Loucy (cell line): ENCODE measurements around the gene SLC25A12.

Experiments used
- H2AFZ ChIP-seq: fragments of 200-600 bp; sonication (generic); 2 replicates; pipeline ENCODE4 v1.6.0; 2016; ENCODE audit warnings: antibody characterized with exemption, mild to moderate bottlenecking, low read length, moderate library complexity
- H3F3A ChIP-seq: fragments of 200-600 bp; 2 replicates; pipeline ENCODE4 v1.6.0; 2016; ENCODE audit warnings: antibody characterized with exemption, low read depth, mild to moderate bottlenecking
- H3K27me3 ChIP-seq: fragments of 200-600 bp; sonication (generic); 2 replicates; pipeline ENCODE4 v1.6.1; 2014; ENCODE audit warnings: low read length, mild to moderate bottlenecking; ENCODE audit not compliant: insufficient read depth, poor library complexity, severe bottlenecking
- H3K36me3 ChIP-seq: fragments of 200-600 bp; sonication (generic); 2 replicates; pipeline ENCODE4 v1.6.1; 2016; ENCODE audit warnings: low read length; ENCODE audit not compliant: insufficient read depth
- H3K4me1 ChIP-seq: fragments of 200-600 bp; sonication (generic); 2 replicates; pipeline ENCODE4 v1.5.1; 2014; ENCODE audit warnings: low read length, mild to moderate bottlenecking; ENCODE audit not compliant: insufficient read depth, poor library complexity, severe bottlenecking
- H3K4me2 ChIP-seq: fragments of 200-600 bp; sonication (generic); 2 replicates; pipeline ENCODE4 v1.6.0; 2014; ENCODE audit warnings: antibody characterized with exemption, low read length, low read depth, mild to moderate bottlenecking; ENCODE audit not compliant: poor library complexity, severe bottlenecking
- H3K4me3 ChIP-seq: fragments of 200-600 bp; sonication (generic); 2 replicates; pipeline ENCODE4 v1.5.1; 2014; ENCODE audit warnings: low read length, mild to moderate bottlenecking, mixed read lengths; ENCODE audit not compliant: poor library complexity, severe bottlenecking
- H3K79me2 ChIP-seq: fragments of 200-600 bp; sonication (generic); 2 replicates; pipeline ENCODE4 v1.6.1; 2014; ENCODE audit warnings: low read length; ENCODE audit not compliant: insufficient read depth
- H3K9ac ChIP-seq: fragments of 200-600 bp; sonication (generic); 2 replicates; pipeline ENCODE4 v1.6.0; 2014; ENCODE audit warnings: mild to moderate bottlenecking, low read depth, low read length, moderate library complexity; ENCODE audit not compliant: poor library complexity, severe bottlenecking
- H3K9me2 ChIP-seq: fragments of 200-600 bp; sonication (generic); replicated peaks from 2 replicates; pipeline ENCODE4 v1.6.1; 2016; ENCODE audit warnings: low read depth, low read length, mixed read lengths
- H3K9me3 ChIP-seq: fragments of 200-600 bp; sonication (generic); 2 replicates; pipeline ENCODE4 v1.6.1; 2014; ENCODE audit warnings: mild to moderate bottlenecking, antibody characterized with exemption, low read length, low read depth; ENCODE audit not compliant: insufficient read depth
- H4K20me1 ChIP-seq: fragments of 200-600 bp; sonication (generic); 2 replicates; pipeline ENCODE4 v1.6.0; 2014; ENCODE audit warnings: antibody characterized with exemption, low read length, mild to moderate bottlenecking; ENCODE audit not compliant: insufficient read depth, poor library complexity, severe bottlenecking
- CTCF ChIP-seq: fragments of 200-600 bp; sonication (generic); conservative IDR thresholded peaks from 2 replicates; pipeline ENCODE4 v1.5.1; 2014; ENCODE audit warnings: mild to moderate bottlenecking, antibody characterized with exemption, low read length
- EZH2phosphoT487 ChIP-seq: fragments of 200-600 bp; IDR thresholded peaks from 2 replicates; pipeline ENCODE4 v1.6.1; 2018; ENCODE audit warnings: antibody characterized with exemption, mild to moderate bottlenecking, moderate library complexity, borderline replicate concordance

SLC25A12 gene

GRCh38 chr2:171882089-171882769 is 11.8 kb downstream of the SLC25A12 start:
- no peaks in the 10 kb centered on the region for H3K9me3 ChIP-seq
- no peak overlapping the region for H3K9ac ChIP-seq
- H3K4me2 ChIP-seq, result no peak overlapping the region
- no peaks in the 10 kb centered on the region for H3K9me2 ChIP-seq
- H3K4me3 ChIP-seq, result no peak overlapping the region
- H3F3A ChIP-seq, result no peaks in the 10 kb centered on the region
- no peaks in the 10 kb centered on the region for H3K27me3 ChIP-seq
- TF ChIP-seq CTCF (no peak), EZH2phosphoT487 (no peak)
- H4K20me1 ChIP-seq, result peaks cover 3% of the 10 kb centered on the region
- H3K79me2 ChIP-seq, result peaks cover 12% of the 10 kb centered on the region; the same call in 1 of the 2 replicates
- no peak overlapping the region for H2AFZ ChIP-seq
- H3K4me1 ChIP-seq, result peaks cover 7% of the 10 kb centered on the region
- H3K36me3 ChIP-seq, result no peaks in the 10 kb centered on the region

DNA sequence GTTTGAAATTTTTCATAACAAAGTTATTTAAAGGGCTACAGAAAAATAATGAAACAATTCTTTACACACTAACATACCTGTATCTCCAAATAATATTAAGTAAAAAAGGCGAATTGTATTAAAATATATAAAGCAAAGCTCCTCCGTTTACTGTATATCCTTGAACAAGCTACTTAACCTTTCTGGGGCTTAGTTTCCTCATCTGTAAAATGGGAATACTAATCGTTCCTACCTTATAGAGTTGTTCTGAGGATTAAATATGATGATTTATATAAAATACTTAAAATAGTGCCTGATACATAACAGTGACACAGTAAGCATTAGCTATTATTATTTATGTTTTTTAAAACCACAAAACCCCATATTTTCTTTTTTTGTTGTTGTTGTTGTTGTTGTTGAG is 13.3 kb downstream of the SLC25A12 start:
- Histone ChIP-seq H4K20me1 (peaks cover 3% of the 10 kb centered on the region), H3K9me3 (no peaks in the 10 kb centered on the region), H3K4me1 (peaks cover 15% of the 10 kb centered on the region), H3K4me3 (no peak overlapping the region), H3F3A (no peaks in the 10 kb centered on the region), H3K27me3 (no peaks in the 10 kb centered on the region), H3K4me2 (no peak overlapping the region), H3K9me2 (no peaks in the 10 kb centered on the region), H3K36me3 (no peaks in the 10 kb centered on the region), H2AFZ (no peak overlapping the region), H3K79me2 (peaks cover 22% of the 10 kb centered on the region), H3K9ac (no peak overlapping the region)
- TF ChIP-seq CTCF, result no peak
- TF ChIP-seq EZH2phosphoT487, result no peak

DNA sequence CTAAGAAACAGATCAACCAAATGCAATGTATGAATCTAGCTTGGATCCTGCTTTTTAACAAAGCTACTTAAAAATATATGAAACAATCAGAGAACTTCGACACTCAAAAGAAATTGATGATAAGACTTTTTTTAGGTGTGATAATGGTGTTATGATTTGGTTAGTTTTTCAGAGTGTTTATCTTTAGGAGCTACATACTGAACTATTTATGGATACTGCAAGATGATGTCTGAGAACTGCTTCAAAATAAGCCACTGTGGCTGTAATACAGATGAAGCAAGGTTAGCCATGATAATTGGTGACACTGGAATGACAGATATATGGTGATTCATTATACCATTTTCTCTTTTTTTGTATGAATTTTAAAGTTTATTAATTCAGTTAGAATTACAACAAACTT is 14.2 kb downstream of the SLC25A12 start:
- H3K9me3 ChIP-seq, result no peaks in the 10 kb centered on the region
- H3F3A ChIP-seq, result no peaks in the 10 kb centered on the region
- H2AFZ ChIP-seq, result no peak overlapping the region
- peaks cover 4% of the 10 kb centered on the region; the same call in 1 of the 2 replicates for H3K36me3 ChIP-seq
- TF ChIP-seq EZH2phosphoT487 (no peak), CTCF (no peak)
- H3K27me3 ChIP-seq, result no peaks in the 10 kb centered on the region
- H4K20me1 ChIP-seq, result peaks cover 3% of the 10 kb centered on the region
- H3K79me2 ChIP-seq, result peaks cover 28% of the 10 kb centered on the region
- peaks cover 15% of the 10 kb centered on the region for H3K4me1 ChIP-seq
- no peaks in the 10 kb centered on the region for H3K9me2 ChIP-seq
- H3K4me2 ChIP-seq, result no peak overlapping the region
- no peak overlapping the region for H3K9ac ChIP-seq
- H3K4me3 ChIP-seq, result no peak overlapping the region
